ENCODE results near the gene YPEL5. TPM values are rescaled to one million over a fixed set of nuclear protein-coding genes. Genes with fewer than 3 reads are reported as not detected.
A peak's percentile ranks its signal among the peaks of the same experiment; 100 is the strongest.

YPEL5 gene
- total RNA-seq, 4 donors from 2014 or later: 53.4 to 94.2 (median 71.4) TPM

GRCh38 chr2:30178618-30179434, 32.0 kb downstream of the YPEL5 start:
- peak; percentile 73 to 92 for TF ChIP-seq EP300 (IDR thresholded peaks at IDR 0.05)
- TF ChIP-seq CTCF (IDR thresholded peaks at IDR 0.05): no peak
- no peaks in the 10 kb centered on the region for H3K27me3 ChIP-seq
- H3K4me1 ChIP-seq: peaks cover 0 to 15% (median 0%) of the 10 kb centered on the region in 4 donors
- H3K27ac ChIP-seq: peak overlapping the region in 2 of 4 donors; percentile 46 to 75
- peak; percentile 27 to 65 for DNase-seq (ENCODE audit: low spot score in 2 of 2)
- no peaks in the 10 kb centered on the region for H3K36me3 ChIP-seq
- no peak overlapping the region for H3K4me3 ChIP-seq
- no peaks in the 10 kb centered on the region for H3K9me3 ChIP-seq
- WGBS, 2 donors: 54 to 57% methylated on average over 11 of the region's 11 CpGs

- H3K4me1 ChIP-seq: peaks cover 0 to 15% (median 0%) of the 10 kb centered on the region in 4 donors
- 91 to 94% methylated on average over 2 of the region's 2 CpGs for WGBS, 2 donors
- H3K27me3 ChIP-seq: no peaks in the 10 kb centered on the region
- no peaks in the 10 kb centered on the region for H3K9me3 ChIP-seq
- H3K4me3 ChIP-seq: no peak overlapping the region
- H3K36me3 ChIP-seq: no peaks in the 10 kb centered on the region
- TF ChIP-seq POLR2A (IDR thresholded peaks at IDR 0.05): no peak
- TF ChIP-seq CTCF (IDR thresholded peaks at IDR 0.05): no peak
- no peak for TF ChIP-seq EP300 (IDR thresholded peaks at IDR 0.05)
- H3K27ac ChIP-seq: peak overlapping the region in 1 of 4 donors; percentile 75
- DNase-seq (ENCODE audit: low spot score in 2 of 2): no peak
Observed at GRCh38 chr2:30179536-30179935, 32.7 kb downstream of the YPEL5 start.

GRCh38 chr2:30180226-30180625, 33.4 kb downstream of the YPEL5 start:
- no peaks in the 10 kb centered on the region for H3K9me3 ChIP-seq
- WGBS, 2 donors: 74 to 94% methylated on average over 3 of the region's 3 CpGs
- no peaks in the 10 kb centered on the region for H3K36me3 ChIP-seq
- TF ChIP-seq POLR2A (IDR thresholded peaks at IDR 0.05) (no peak), EP300 (IDR thresholded peaks at IDR 0.05) (no peak), CTCF (IDR thresholded peaks at IDR 0.05) (no peak)
- H3K4me1 ChIP-seq: peaks cover 0 to 15% (median 0%) of the 10 kb centered on the region in 4 donors
- DNase-seq (ENCODE audit: low spot score in 2 of 2): no peak
- H3K27me3 ChIP-seq: no peaks in the 10 kb centered on the region
- no peak overlapping the region for H3K4me3 ChIP-seq
- no peak overlapping the region for H3K27ac ChIP-seq

- 82 to 86% methylated on average over 7 of the region's 7 CpGs for WGBS, 2 donors
- Histone ChIP-seq H3K4me3 (no peak overlapping the region), H3K36me3 (no peaks in the 10 kb centered on the region), H3K9me3 (no peaks in the 10 kb centered on the region), H3K27ac (no peak overlapping the region), H3K27me3 (no peaks in the 10 kb centered on the region), H3K4me1 (peaks cover 0 to 15% (median 0%) of the 10 kb centered on the region in 4 donors)
- TF ChIP-seq EP300 (IDR thresholded peaks at IDR 0.05) (no peak), POLR2A (IDR thresholded peaks at IDR 0.05) (no peak), CTCF (IDR thresholded peaks at IDR 0.05) (no peak)
- no peak for DNase-seq (ENCODE audit: low spot score in 2 of 2)
Observed at GRCh38 chr2:30181176-30181575, 34.4 kb downstream of the YPEL5 start.

- Histone ChIP-seq H3K27ac (no peak overlapping the region), H3K4me1 (peaks cover 0 to 5% (median 0%) of the 10 kb centered on the region in 4 donors), H3K27me3 (no peaks in the 10 kb centered on the region), H3K9me3 (no peaks in the 10 kb centered on the region), H3K4me3 (no peak overlapping the region), H3K36me3 (no peaks in the 10 kb centered on the region)
- WGBS, 2 donors: 92 to 93% methylated on average over 5 of the region's 5 CpGs
- TF ChIP-seq EP300 (IDR thresholded peaks at IDR 0.05) (no peak), POLR2A (IDR thresholded peaks at IDR 0.05) (no peak), CTCF (IDR thresholded peaks at IDR 0.05) (no peak)
- DNase-seq (ENCODE audit: low spot score in 2 of 2): no peak
Observed at GRCh38 chr2:30184035-30184434, 37.2 kb downstream of the YPEL5 start.
